DND-41 (cell line): ENCODE results near the gene ATP6V0E1.

Experiments
- ATAC-seq: fragments of 200-7000 bp; cut with Tn5 transposase; 3 replicates; pipeline ENCODE4 v1.9.1; 2021; ENCODE audit warnings: low read depth; ENCODE audit not compliant: insufficient read depth
- DNase-seq: peaks from one replicate; pipeline ENCODE4 v3.0.0-alpha.2; 2020
- H2AFZ ChIP-seq: 2 replicates; pipeline ENCODE4 v1.6.0; 2012; ENCODE audit warnings: low read depth, low read length
- H3K27ac ChIP-seq: 2 replicates; pipeline ENCODE4 v1.5.1; 2012; ENCODE audit warnings: low read length, inconsistent platforms
- H3K27me3 ChIP-seq: fragments of 200-600 bp; sonication (generic); 2 replicates; pipeline ENCODE4 v1.6.0; 2012; ENCODE audit warnings: low read length, mild to moderate bottlenecking, inconsistent platforms; ENCODE audit not compliant: insufficient read depth, poor library complexity
- H3K36me3 ChIP-seq: 2 replicates; pipeline ENCODE4 v1.5.1; 2012; ENCODE audit warnings: low read length, inconsistent platforms; ENCODE audit not compliant: insufficient read depth
- H3K4me1 ChIP-seq: 2 replicates; pipeline ENCODE4 v1.5.1; 2012; ENCODE audit warnings: mild to moderate bottlenecking, low read length; ENCODE audit not compliant: insufficient read depth
- H3K4me2 ChIP-seq: 2 replicates; pipeline ENCODE4 v1.6.0; 2012; ENCODE audit warnings: mild to moderate bottlenecking, moderate library complexity, low read length, inconsistent platforms; ENCODE audit not compliant: insufficient read depth
- H3K4me3 ChIP-seq, 2 experiments: fragments of 200-600 bp in 1 of 2; shearing (Covaris generic) in 1 of 2; 2 replicates each; pipeline ENCODE4 v1.5.1; 2012 to 2016; ENCODE audit warnings: inconsistent platforms in 2 of 2, low read length in 2 of 2, mild to moderate bottlenecking in 2 of 2, low read depth in 1 of 2, moderate library complexity in 1 of 2
- H3K79me2 ChIP-seq: 2 replicates; pipeline ENCODE4 v1.6.0; 2012; ENCODE audit warnings: low read length, inconsistent platforms; ENCODE audit not compliant: insufficient read depth
- H3K9ac ChIP-seq: 2 replicates; pipeline ENCODE4 v1.6.0; 2012; ENCODE audit warnings: low read depth, mild to moderate bottlenecking, inconsistent platforms, low read length, moderate library complexity
- H3K9me3 ChIP-seq: 2 replicates; pipeline ENCODE4 v1.5.1; 2012; ENCODE audit warnings: low read length, moderate library complexity, mild to moderate bottlenecking, inconsistent platforms; ENCODE audit not compliant: insufficient read depth, severe bottlenecking
- H4K20me1 ChIP-seq: 2 replicates; pipeline ENCODE4 v1.6.0; 2012; ENCODE audit warnings: low read length; ENCODE audit not compliant: insufficient read depth
- CTCF ChIP-seq: IDR thresholded peaks from 2 replicates; pipeline ENCODE4 v1.5.1; 2012; ENCODE audit warnings: borderline replicate concordance, low read length, moderate library complexity, mild to moderate bottlenecking; ENCODE audit not compliant: poor library complexity, severe bottlenecking; ENCODE audit errors: extremely low read depth
- EZH2 ChIP-seq: IDR thresholded peaks from 3 replicates; pipeline ENCODE4 v1.6.1; 2012; ENCODE audit warnings: borderline replicate concordance, low read depth, mild to moderate bottlenecking, moderate library complexity, low read length, inconsistent platforms; ENCODE audit not compliant: severe bottlenecking

Gene ATP6V0E1

DNA sequence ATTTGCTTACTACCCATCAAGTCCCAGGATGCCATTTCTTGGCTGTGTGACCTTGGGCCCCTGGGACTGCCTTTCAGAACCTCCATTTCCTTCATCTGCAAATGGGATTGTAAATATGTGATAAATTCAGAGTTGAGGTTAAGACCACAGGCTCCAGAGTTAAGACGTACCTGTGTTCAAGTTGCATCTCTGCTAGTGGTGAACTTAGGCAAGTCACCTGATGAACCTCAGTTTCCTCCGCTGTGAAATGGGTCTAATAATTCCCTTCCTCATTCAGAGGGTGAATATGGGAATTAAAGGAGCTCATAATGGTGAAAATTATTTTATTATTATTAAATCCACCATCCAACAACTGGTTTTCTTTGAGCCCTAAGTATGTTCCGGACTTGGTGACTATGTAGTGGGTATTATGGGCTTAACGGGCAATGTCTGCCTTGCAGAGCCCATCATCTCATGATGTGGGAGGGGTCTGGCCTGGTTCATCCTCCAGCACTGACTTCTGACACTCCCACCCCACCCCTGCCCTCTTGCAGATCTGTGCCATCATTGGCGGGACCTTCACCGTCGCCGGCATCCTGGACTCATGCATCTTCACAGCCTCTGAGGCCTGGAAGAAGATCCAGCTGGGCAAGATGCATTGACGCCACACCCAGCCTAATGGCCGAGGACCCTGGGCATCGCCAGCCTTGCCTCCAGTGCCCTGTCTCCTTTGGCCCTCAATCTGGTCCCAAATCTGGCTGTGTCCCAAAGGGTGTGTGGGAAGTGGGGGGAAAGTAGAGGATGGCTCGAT lies 33.2 kb upstream of the ATP6V0E1 start:
- Histone ChIP-seq H3K4me1 (no peaks in the 10 kb centered on the region), H3K9ac (no peak overlapping the region), H3K27ac (no peak overlapping the region), H4K20me1 (no peaks in the 10 kb centered on the region), H3K9me3 (no peaks in the 10 kb centered on the region), H3K4me3 (no peak overlapping the region), H3K36me3 (peaks cover 38% of the 10 kb centered on the region), H2AFZ (no peak overlapping the region), H3K4me2 (no peak overlapping the region), H3K27me3 (no peaks in the 10 kb centered on the region), H3K79me2 (no peaks in the 10 kb centered on the region)
- no peak for TF ChIP-seq CTCF
- no peak for TF ChIP-seq EZH2
- DNase-seq (no peak), ATAC-seq (no peak)

- Histone ChIP-seq H2AFZ (no peak overlapping the region), H3K4me1 (no peaks in the 10 kb centered on the region), H3K9ac (no peak overlapping the region), H3K79me2 (no peaks in the 10 kb centered on the region), H3K27ac (no peak overlapping the region), H3K36me3 (peaks cover 29% of the 10 kb centered on the region), H3K4me3 (no peak overlapping the region), H3K4me2 (no peak overlapping the region), H3K9me3 (no peaks in the 10 kb centered on the region), H4K20me1 (no peaks in the 10 kb centered on the region), H3K27me3 (no peaks in the 10 kb centered on the region)
- TF ChIP-seq EZH2 (no peak), CTCF (no peak)
- DNase-seq (no peak), ATAC-seq (no peak)
Observed at GRCh38 chr5:172951371-172952033, 32.1 kb upstream of the ATP6V0E1 start.

DNA sequence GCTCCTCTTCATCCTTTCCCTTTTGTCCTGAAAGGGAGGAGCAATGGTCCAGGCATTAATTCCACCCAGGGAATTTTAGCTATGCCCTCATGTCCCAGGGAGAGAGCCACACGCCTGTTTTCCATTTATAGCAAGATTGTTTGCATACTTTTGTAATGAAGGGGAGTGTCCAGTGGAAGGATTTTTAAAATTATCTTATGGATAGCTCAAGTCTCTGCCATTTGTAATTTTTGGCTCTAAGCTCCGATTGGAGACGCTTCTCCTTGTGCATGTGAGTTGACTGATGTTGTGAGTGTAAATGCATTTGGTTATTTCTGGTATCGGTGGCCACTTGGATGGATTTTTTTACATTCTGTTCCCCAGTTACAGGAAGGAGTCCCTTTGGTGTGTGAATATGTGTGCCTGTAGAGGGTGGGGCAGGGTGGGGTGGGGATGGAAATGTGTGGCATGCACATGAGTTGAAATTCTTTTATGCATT lies 31.5 kb upstream of the ATP6V0E1 start:
- Histone ChIP-seq H3K9me3 (no peaks in the 10 kb centered on the region), H3K4me1 (no peaks in the 10 kb centered on the region), H2AFZ (no peak overlapping the region), H3K36me3 (peaks cover 27% of the 10 kb centered on the region), H3K9ac (no peak overlapping the region), H3K27ac (no peak overlapping the region), H4K20me1 (no peaks in the 10 kb centered on the region), H3K4me2 (no peak overlapping the region), H3K79me2 (no peaks in the 10 kb centered on the region), H3K4me3 (no peak overlapping the region), H3K27me3 (no peaks in the 10 kb centered on the region)
- DNase-seq (no peak), ATAC-seq (no peak)
- no peak for TF ChIP-seq EZH2
- TF ChIP-seq CTCF, result no peak
